Measurements from ENCODE around the gene MPDZ. TPM values are rescaled to one million over a fixed set of nuclear protein-coding genes. Genes with fewer than 3 reads are reported as not detected.

Gene MPDZ
- total RNA-seq, 1 donor from 2014 or later, result 62.6 TPM

- DNase-seq (ENCODE audit: low spot score) (peak; percentile 69), ATAC-seq (peak; percentile 90)
Observed at GRCh38 chr9:13088720-13089427, 190.6 kb downstream of the MPDZ start.

DNA sequence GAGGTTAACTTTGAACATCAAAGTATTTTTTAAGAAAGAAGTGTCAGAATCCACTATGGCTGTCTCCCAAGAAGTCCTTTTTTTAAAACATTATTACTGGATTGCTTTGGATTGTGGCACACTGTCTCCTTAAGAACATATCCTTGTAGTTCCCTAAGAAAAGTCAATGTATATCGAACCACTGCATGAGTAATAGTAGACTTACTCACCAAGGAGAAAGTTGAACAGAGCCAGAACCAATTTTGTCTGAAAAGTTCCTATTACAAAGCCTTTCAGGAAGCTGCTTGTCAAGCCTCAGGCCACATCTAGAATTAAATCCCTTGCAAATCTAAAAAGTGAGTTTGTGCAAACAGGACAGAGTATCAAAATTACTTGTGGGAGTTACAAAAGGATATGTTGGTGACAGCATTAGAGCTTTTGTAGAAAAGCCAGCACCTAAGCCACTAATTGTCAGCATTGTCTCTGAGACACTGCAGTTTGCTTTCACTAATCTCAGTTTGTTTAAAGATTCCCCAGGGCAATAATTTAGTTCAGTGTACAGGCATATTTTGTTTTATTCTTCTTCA is 195.4 kb downstream of the MPDZ start:
- no peak for ATAC-seq
- DNase-seq (ENCODE audit: low spot score), result no peak

DNA sequence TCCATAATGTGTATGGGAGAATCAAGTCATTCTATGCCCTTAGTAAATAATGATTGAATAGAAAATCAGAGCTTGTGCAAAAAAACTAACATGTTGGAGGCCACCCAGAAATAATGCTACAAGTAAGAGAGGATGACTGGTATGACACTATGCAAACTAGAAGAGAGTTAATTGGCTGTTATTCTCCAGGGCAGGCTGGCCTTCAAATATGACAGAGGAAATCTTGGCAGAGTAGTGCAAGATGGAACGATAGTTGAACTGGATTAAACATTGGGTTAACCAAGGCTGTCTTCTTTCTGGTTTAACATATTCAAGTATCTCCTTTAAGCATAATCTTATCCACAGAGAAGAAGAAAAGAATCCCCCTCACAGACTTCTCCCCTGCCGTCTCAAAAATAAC is 196.1 kb downstream of the MPDZ start:
- DNase-seq (ENCODE audit: low spot score) (no peak), ATAC-seq (no peak)

DNA sequence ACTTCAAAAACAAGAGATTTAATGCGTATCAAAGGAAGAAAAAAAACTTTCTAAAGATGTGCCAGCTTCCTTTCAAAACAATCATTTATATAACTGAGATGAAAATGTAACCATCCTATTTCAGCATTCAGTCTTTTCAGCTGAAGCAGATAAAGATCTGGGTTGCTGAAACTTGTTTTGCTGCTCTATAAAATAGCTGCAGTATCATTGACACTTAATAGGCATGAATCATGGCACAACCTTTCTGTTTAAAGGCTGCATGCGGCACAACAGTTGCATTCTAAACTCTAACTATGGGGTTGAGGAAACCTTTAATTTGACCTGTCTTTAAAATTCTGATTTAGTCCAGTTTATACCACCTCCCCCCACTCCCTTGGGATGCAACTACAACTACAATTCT is 196.7 kb downstream of the MPDZ start:
- ATAC-seq, result no peak
- no peak for DNase-seq (ENCODE audit: low spot score)

- DNase-seq (ENCODE audit: low spot score), result no peak
- ATAC-seq, result no peak
Observed at GRCh38 chr9:13078164-13078563, 201.3 kb downstream of the MPDZ start.

- no peak for DNase-seq (ENCODE audit: low spot score)
- no peak for ATAC-seq
Observed at GRCh38 chr9:13076616-13077015, 202.9 kb downstream of the MPDZ start.

- peak; percentile 58 for ATAC-seq
Observed at GRCh38 chr9:13071921-13072320, 207.6 kb downstream of the MPDZ start.

DNA sequence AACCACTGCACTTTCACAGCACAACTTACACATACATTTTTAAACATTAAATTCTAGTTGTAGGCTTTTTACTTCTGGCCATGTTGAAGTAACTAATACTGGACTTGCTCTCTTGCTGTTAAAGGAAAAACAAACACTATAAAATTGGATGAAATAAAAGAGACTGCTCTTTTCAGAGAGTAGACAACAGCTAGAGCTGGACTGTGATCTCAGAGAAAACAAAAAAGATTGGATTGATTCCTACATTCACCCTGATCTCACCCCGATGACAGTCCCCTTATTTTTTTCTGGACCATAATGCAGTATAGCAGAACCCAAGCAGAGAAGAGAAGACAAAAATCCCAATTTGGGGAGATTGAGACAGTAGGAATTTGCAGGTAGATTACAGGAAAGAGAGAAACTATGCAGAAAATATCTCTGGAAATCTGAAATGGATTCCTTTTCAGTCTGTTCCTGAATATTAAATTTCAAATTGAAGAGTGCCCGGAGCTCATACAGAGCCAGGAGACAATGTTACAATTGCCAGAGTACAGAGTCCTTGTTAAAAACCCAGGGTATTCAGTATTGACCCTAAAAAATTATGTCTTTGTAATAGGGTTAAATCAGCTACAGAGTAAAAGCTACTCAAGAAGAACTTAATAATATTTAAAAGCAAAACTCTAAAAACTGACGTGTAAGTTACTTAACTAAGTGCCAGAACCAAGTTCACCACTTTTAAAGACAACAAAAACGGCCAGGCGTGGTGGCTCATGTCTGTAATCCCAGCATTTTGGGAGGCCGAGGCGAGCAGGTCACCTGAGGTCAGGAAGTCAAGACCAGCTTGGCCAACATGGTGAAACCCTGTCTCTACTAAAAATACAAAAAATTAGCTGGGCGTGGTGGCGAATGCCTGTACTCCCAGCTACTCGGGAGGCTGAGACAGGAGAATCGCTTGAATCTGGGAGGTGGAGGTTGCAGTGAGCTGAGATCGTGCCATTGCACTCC is 208.6 kb downstream of the MPDZ start:
- DNase-seq (ENCODE audit: low spot score) (no peak), ATAC-seq (peak; percentile 93)

More at GRCh38 chr9:13071921-13072320, 207.6 kb downstream of the MPDZ start:
- no peak for DNase-seq (ENCODE audit: low spot score)

GRCh38 chr9:13069498-13069897 is 210.0 kb downstream of the MPDZ start:
- ATAC-seq (no peak), DNase-seq (ENCODE audit: low spot score) (no peak)

GRCh38 chr9:13064676-13065075 is 214.8 kb downstream of the MPDZ start:
- ATAC-seq, result no peak

GRCh38 chr9:13063880-13064459 is 215.5 kb downstream of the MPDZ start:
- no peak for DNase-seq (ENCODE audit: low spot score)
- ATAC-seq, result no peak

More at GRCh38 chr9:13064676-13065075, 214.8 kb downstream of the MPDZ start:
- no peak for DNase-seq (ENCODE audit: low spot score)

GRCh38 chr9:13061390-13061789 is 218.1 kb downstream of the MPDZ start:
- DNase-seq (ENCODE audit: low spot score) (no peak), ATAC-seq (no peak)
